GM19351 (cell line): Measurements from ENCODE around the gene GALNT17.
"Not testable (repeated sequence)": the region's sequence is repeated elsewhere in the genome, so short reads cannot be mapped to it uniquely, and the experiment has no call there.

ENCODE experiments used
- ATAC-seq: cut with Tn5 transposase; IDR thresholded peaks from one replicate; pipeline ENCODE4 v1.9.1; 2021; ENCODE audit warnings: mild to moderate bottlenecking, moderate library complexity; ENCODE audit not compliant: unreplicated experiment

The GALNT17 gene

GRCh38 chr7:71543396-71543795 is 411.5 kb downstream of the GALNT17 start:
- no peak for ATAC-seq

- no peak for ATAC-seq
These were observed 412.9 kb downstream of the GALNT17 start for GRCh38 chr7:71544816-71545215.

DNA sequence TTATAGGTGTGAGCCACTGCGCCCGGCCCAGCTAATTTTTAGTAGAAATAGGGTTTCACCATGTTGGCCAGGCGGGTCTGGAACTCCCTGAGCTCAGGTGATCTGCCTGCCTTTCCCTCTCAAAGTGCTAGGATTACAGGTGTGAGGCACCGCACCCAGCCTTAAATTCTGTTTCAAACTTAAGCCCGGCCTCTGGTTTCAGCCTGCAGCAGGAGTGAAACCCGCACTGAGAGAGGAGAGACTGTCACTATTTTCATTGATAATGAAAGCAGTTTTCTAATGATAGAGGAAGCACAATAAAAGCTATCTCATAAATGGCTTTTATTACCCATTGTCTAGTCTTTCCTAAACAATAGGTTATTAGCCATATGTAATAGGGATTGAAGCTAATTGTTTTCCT is 415.5 kb downstream of the GALNT17 start:
- ATAC-seq, result no peak

GRCh38 chr7:71548746-71549145 is 416.8 kb downstream of the GALNT17 start:
- no peak for ATAC-seq

- no peak for ATAC-seq
These were observed 421.4 kb downstream of the GALNT17 start for GRCh38 chr7:71553306-71553705.

DNA sequence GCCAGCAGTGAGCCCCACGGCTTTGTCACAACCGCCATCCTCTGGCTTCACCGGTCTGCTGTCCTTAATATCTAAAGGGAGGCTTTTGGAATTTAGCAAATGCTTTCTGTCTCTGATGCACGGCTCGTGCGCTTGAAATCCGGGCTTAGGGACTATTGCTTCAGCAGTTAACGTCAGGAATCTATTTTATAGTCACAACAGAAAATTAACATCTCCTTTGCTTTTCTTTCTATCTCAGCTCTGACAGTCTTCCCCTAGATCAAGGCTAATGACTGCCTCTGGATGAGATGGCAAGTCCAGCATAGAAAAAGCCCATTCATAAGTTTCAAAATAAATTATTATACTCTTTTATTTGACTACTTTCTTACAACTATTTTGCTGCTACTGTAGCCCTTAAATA is 423.8 kb downstream of the GALNT17 start:
- no peak for ATAC-seq

GRCh38 chr7:71558806-71559613 is 427.1 kb downstream of the GALNT17 start:
- no peak for ATAC-seq

GRCh38 chr7:71560354-71560995 is 428.5 kb downstream of the GALNT17 start:
- ATAC-seq, result no peak

- ATAC-seq, result no peak
These were observed 431.3 kb downstream of the GALNT17 start for GRCh38 chr7:71563276-71563675.

DNA sequence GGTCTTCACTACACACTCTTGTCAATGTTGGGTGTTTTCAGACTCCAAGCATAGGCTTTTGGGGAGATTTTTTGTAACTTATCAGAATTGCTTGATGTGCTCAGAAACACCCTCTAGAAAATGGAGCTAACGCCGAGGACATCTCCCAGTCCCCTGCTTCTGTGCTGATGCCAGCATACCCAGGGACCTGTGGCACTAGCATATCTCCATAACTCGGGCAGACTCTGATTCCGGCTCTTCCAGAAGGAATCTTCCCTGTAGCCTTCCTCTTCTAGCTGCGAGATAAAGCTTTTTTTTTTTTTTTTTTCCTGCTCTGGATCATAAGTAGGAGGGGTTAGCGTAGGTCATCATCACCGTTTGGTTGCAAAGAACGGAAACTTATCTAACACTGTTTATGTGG is 434.4 kb downstream of the GALNT17 start:
- ATAC-seq, result no peak

- no peak for ATAC-seq
These were observed 435.0 kb downstream of the GALNT17 start for GRCh38 chr7:71566991-71567390.

GRCh38 chr7:71574153-71574860 is 442.4 kb downstream of the GALNT17 start:
- no peak for ATAC-seq

GRCh38 chr7:71580027-71580426 is 448.1 kb downstream of the GALNT17 start:
- no peak for ATAC-seq

DNA sequence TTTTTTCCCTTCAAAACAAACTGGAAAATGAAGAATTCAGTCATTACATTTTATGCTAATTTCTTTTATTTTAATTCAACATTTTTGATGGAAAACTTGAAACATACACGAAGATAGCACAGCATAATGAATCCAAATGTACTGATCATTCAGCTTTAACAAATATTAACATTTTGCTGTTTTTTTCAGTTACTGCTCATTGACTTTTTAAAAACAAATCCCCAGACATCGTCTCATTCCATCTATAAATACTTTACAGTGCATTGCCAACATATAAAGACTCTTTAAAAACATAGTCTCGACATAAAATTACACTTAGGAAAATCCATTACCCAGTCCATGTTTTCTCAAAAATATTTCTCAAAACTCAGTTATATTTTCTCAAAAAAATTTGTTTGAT is 452.3 kb downstream of the GALNT17 start:
- no peak for ATAC-seq

DNA sequence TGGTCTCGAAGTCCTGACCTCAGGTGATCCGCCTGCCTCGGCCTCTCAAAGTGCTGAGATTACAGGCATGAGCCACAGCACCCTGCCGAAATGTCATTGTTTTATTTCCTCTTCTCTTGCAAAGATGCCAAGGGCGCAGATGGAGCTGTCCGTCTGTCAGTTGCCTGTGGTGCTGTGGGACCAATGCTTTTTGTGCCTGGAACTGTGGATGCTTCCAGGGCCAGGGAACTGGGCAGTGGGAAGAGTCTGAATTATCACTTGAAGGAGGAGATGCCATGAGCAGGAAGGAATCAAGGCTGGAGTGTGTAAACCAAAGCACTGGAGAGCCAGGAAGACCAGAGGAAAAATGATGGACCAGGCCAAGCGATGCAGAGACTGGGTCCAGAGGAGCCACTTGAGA is 459.9 kb downstream of the GALNT17 start:
- ATAC-seq, result no peak

- ATAC-seq, result not testable (repeated sequence)
These were observed 460.4 kb downstream of the GALNT17 start for GRCh38 chr7:71592388-71592787.

DNA sequence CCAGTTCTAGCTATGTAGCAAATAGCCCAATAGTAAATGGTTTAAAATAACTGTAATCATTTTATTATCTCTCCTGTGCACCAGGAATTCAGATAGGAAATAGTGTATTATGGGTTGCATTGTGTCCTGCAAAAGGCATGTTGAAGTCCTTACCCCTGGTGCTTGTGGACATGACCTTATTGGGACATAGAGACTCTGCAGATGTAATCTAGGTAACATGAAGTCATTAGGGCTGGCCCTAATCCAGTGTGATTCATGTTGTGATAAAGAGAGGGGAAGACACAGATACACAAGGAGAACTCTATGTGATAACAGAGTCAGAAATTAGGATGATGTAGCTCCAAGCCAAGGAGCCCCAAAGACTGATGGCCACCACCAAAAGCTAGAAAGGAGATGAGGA is 462.8 kb downstream of the GALNT17 start:
- ATAC-seq, result no peak

DNA sequence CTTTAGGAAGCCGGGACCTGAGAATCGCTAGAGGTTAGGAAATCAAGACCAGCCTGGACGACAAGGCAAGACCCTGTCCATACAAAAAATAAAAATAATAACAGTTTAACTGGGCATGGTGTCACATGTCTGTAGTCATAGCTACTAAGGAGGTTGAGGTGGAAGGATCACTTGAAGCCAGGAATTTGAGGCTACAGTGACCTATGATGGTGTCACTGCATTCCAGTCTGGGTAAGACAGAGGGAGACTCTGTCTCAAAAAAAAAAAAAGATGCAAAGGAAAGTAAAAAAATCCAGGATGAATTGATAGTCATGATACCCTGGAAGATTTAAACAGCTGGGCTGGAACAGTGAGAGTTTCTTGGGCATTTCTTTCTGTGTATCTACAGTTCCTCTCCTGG is 463.2 kb downstream of the GALNT17 start:
- ATAC-seq, result no peak

DNA sequence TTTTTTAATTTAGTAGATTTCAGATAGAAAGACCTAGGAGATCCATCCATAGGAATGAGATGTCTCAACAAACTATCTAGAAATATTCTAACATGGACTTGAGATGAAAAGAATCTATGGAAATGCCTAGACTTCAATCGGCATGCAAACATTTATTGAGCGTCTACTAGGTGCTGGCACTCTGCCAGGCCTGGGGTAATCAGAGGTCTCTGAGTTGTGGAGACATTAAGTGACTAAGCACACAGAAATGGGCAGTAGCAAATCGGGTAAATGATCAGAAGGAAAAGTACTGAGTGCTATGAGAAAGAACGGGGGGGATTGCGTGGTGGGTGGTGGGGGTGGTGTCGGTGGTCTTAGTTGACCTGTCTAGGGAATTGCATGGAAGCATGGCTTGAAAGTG is 466.6 kb downstream of the GALNT17 start:
- ATAC-seq, result no peak

- no peak for ATAC-seq
These were observed 469.9 kb downstream of the GALNT17 start for GRCh38 chr7:71601851-71602250.

GRCh38 chr7:71604818-71605414 is 473.0 kb downstream of the GALNT17 start:
- ATAC-seq, result no peak

DNA sequence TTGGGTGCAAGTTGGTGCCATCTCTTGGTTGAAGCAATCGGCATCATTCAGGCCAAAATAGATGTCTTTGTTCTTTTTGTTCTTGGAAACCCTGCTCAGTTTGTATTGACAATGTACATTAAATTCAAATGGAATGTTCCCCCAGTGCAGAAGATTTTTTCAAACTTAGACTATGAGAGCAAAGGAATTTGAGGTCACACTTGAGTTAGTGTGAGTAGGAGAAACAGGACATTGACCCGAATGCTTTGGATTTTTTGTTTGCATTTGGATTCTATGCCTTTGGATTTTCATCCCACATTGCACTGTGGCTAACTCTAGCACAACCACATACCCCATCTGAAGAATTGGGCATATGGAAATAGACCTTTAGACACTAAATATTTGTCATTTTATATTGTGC is 480.0 kb downstream of the GALNT17 start:
- ATAC-seq, result no peak
